ENCODE results near the gene FGF10.

FGF10 gene

GRCh38 chr5:44345871-44346270 lies 43.3 kb downstream of the FGF10 start:
- DNase-seq = no peak

GRCh38 chr5:44336708-44337107 lies 52.5 kb downstream of the FGF10 start:
- no peak for DNase-seq

- no peak for DNase-seq
These were observed 54.6 kb downstream of the FGF10 start for GRCh38 chr5:44334622-44335021.

GRCh38 chr5:44332285-44332971 lies 56.8 kb downstream of the FGF10 start:
- DNase-seq = no peak

- DNase-seq = no peak
These were observed 57.7 kb downstream of the FGF10 start for GRCh38 chr5:44331471-44332050.

- no peak for DNase-seq
These were observed 59.5 kb downstream of the FGF10 start for GRCh38 chr5:44329716-44330115.

- DNase-seq = no peak
These were observed 68.0 kb downstream of the FGF10 start for GRCh38 chr5:44321144-44321725.

- no peak for DNase-seq
These were observed 69.0 kb downstream of the FGF10 start for GRCh38 chr5:44320188-44320587.

GRCh38 chr5:44318883-44319282 lies 70.3 kb downstream of the FGF10 start:
- DNase-seq = no peak

- no peak for DNase-seq
These were observed 76.8 kb downstream of the FGF10 start for GRCh38 chr5:44312374-44312773.

GRCh38 chr5:44300551-44300950 lies 88.7 kb downstream of the FGF10 start:
- DNase-seq = no peak

GRCh38 chr5:44299394-44299793 lies 89.8 kb downstream of the FGF10 start:
- DNase-seq = no peak

GRCh38 chr5:44294516-44294915 lies 94.7 kb downstream of the FGF10 start:
- DNase-seq = no peak

- DNase-seq = no peak
These were observed 96.5 kb downstream of the FGF10 start for GRCh38 chr5:44292736-44293135.

- no peak for DNase-seq
These were observed 110.8 kb downstream of the FGF10 start for GRCh38 chr5:44278469-44278868.

GRCh38 chr5:44275908-44276307 lies 113.3 kb downstream of the FGF10 start:
- DNase-seq = no peak

- DNase-seq = no peak
These were observed 113.9 kb downstream of the FGF10 start for GRCh38 chr5:44275329-44275728.

GRCh38 chr5:44267909-44268308 lies 121.3 kb downstream of the FGF10 start:
- no peak for DNase-seq

- no peak for DNase-seq
These were observed 122.2 kb downstream of the FGF10 start for GRCh38 chr5:44266882-44267576.

GRCh38 chr5:44265713-44266112 lies 123.5 kb downstream of the FGF10 start:
- no peak for DNase-seq

GRCh38 chr5:44260793-44261192 lies 128.4 kb downstream of the FGF10 start:
- no peak for DNase-seq

GRCh38 chr5:44257653-44258365 lies 131.4 kb downstream of the FGF10 start:
- no peak for DNase-seq

GRCh38 chr5:44257221-44257620 lies 132.0 kb downstream of the FGF10 start:
- no peak for DNase-seq
